HG03520 (cell line): ENCODE data around the gene MARCHF3.
"Not testable (repeated sequence)": the region's sequence is repeated elsewhere in the genome, so short reads cannot be mapped to it uniquely, and the experiment has no call there.

Experiments
- ATAC-seq: cut with Tn5 transposase; IDR thresholded peaks from one replicate; pipeline ENCODE4 v1.9.1; 2021; ENCODE audit warnings: mild to moderate bottlenecking, moderate library complexity; ENCODE audit not compliant: unreplicated experiment

The MARCHF3 gene

GRCh38 chr5:126961702-126962101, 68.7 kb downstream of the MARCHF3 start:
- ATAC-seq, result peak; percentile 87

DNA sequence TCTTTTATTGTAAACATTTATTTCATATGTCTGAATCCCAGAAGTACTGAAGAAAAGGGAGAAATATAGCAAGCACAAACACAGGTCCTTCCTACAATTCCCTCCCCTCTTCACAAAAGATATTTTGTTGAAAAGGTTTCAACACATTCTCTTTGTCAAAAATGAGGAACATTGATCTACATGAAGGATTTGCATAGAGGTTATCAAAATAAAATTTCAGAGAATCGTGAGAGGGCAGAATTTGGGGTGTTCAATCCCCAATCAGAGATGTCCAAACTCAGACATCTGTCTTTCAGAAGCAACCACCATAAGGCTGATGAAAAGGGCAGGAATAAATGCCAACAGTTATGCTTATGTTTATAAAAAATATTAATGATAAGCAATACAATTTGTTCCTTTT, 69.2 kb downstream of the MARCHF3 start:
- no peak for ATAC-seq

DNA sequence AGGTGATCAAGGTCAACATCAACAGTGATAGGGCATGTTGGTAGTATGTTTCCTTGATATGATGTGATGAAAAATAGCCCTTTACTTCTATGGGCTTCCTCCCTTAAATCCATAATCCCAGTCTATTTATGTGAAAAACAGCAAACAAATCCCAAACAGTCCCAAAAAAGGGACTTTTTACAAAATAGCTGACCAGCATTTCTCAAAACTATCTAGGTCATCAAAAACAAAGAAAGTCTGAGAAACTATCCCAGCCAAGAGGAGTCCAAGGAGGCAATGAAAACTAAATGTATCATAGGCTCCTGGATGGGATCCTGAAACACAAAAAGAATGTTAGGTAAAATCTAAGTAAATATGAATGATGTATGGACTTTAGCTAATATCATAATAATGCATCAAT, 71.2 kb downstream of the MARCHF3 start:
- ATAC-seq, result no peak

- no peak for ATAC-seq
Observed at GRCh38 chr5:126956991-126957390, 73.4 kb downstream of the MARCHF3 start.

- ATAC-seq, result no peak
Observed at GRCh38 chr5:126954981-126955380, 75.4 kb downstream of the MARCHF3 start.

GRCh38 chr5:126953640-126954039, 76.7 kb downstream of the MARCHF3 start:
- ATAC-seq, result no peak

- ATAC-seq, result no peak
Observed at GRCh38 chr5:126949475-126949874, 80.9 kb downstream of the MARCHF3 start.

DNA sequence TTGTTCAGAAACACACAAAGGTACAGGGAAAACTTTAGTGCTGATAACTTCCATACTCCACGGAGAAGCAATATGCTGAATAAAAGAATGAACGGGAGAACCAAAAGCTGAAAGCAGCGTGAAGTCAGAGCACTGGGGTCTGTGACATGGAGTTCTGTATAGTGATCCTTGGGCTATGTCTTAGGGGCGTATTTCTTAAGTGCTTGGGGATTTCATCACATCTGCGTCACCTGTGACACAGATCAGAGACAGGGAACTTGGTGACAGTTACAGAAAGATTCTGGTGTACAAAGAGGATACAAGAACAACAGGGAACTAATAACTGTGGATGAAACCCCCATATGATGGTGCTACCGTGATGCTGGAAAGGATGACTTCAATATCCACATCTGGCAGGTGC, 81.9 kb downstream of the MARCHF3 start:
- no peak for ATAC-seq

- no peak for ATAC-seq
Observed at GRCh38 chr5:126948011-126948355, 82.4 kb downstream of the MARCHF3 start.

- ATAC-seq, result peak; percentile 80
Observed at GRCh38 chr5:126947146-126948010, 83.0 kb downstream of the MARCHF3 start.

- ATAC-seq, result not testable (repeated sequence)
Observed at GRCh38 chr5:126942908-126943307, 87.5 kb downstream of the MARCHF3 start.

GRCh38 chr5:126941403-126941802, 89.0 kb downstream of the MARCHF3 start:
- no peak for ATAC-seq

GRCh38 chr5:126939887-126940286, 90.5 kb downstream of the MARCHF3 start:
- no peak for ATAC-seq

GRCh38 chr5:126938466-126938865, 91.9 kb downstream of the MARCHF3 start:
- ATAC-seq, result no peak

DNA sequence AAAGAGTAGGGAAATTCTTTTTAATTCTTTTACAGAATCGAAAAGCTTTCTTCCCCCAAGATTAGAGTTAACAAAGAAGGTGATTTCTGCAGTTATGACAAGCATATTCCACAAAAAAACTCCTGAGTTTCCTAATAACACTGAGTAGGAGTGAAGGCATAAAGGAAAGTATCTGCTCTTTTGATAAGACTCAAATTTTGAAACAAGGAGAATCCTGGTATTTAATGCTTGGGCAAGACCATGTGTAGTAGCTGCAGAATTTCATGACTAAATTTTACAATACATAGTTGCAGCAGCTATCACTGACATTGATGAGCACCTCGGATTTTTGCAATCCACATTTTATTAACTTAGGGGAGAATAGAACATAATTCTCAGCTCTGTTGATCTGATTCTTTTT, 92.6 kb downstream of the MARCHF3 start:
- no peak for ATAC-seq

DNA sequence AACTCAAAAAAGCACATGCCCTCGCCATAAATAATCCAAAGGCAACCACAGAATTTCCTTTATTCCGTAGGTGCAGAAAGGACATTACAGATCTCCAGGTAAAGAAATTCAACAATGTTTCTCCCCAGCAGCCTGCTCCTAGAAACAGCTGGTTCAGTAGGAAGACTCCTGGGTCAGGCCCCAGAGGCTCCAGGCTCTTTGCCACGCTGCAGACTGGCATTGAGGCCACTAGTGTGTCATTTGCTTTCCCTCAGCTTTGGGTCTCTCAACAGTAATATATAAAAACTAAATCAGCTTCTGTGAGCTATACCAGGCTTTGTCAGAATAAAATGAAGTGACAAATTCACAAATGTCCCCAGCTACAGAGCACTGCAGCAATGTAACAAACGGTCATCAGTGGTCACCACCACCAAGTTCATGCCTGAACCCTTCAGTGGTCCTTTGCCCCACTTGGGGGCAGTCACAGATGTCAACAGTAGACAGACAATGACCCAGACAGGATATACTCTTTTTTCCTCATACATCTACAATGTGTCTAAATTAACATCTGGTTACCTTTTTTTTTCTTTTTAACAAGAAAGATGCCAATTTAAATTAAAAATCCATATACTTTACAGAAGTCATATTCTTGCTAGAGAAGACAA, 93.5 kb downstream of the MARCHF3 start:
- ATAC-seq, result no peak

DNA sequence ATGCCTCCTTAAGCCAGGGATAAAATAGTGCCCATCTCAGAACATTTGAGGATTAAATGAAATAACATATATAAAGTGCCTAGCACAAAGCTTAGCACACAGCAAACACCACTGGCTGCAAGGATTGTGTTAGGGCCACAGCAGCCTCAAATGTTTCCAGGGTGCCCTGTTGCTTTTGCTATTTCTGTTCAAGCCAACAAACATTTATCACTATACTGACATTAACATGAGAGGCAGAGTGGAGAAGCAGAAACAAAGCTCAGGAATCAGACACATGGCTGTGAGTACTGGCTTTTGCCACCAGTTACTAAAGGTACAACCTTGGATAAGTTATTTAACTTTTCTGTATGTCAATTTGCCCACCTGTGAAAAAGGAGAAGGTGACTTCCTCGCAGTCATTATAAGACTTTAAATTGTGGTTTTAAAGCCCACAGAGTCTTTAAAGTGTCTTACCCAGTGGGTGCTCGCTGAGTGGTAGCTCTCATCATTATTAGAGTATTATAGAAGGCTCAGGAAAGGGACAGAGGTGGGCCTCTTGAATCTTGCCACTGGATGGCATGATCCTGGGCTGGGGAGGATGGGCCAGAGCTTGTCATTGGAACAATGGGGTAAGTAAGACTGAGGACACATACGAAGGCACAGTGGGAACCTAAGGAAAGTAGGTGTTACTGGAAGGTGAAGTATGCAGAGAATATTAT, 98.2 kb downstream of the MARCHF3 start:
- no peak for ATAC-seq

- no peak for ATAC-seq
Observed at GRCh38 chr5:126928041-126928440, 102.3 kb downstream of the MARCHF3 start.

GRCh38 chr5:126927429-126927828, 102.9 kb downstream of the MARCHF3 start:
- ATAC-seq, result no peak

DNA sequence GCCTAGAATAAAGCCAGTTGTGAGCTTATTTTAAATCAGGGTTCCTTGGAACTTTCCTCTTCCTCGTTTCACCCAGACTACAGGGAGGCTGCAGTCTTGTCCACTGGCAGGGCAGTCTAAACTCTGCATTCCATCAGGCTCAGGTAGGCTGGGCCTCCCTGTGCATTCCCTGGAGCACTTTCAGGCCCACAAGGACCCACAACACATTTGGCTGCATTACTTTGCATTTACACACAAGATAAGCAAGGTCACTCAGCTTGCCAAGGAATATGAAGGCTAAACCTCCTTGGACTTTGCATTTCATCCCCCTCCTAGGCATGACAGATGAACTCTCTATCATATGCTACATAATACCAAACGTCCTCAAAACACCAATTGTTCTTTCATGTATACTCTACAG, 104.2 kb downstream of the MARCHF3 start:
- no peak for ATAC-seq

DNA sequence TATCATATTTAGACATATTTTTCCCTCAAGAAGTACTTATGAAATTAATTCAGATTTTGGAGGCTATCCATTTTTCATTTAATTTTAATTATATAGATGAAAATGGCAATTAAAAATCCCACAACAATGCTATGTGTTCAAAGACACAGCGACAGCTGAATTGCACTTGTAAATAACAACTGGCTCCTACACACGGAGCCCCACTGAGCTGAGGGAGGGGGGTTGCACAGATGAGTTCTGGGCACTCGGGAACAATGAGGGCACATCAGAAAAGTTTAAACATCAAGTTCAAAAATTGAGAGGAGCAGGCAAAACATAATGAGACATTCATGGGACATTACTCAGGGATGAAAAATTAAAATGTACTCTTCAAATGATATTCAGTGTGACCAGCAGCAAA, 104.9 kb downstream of the MARCHF3 start:
- no peak for ATAC-seq
